Endothelial cell (in vitro differentiated cells): ENCODE data around the gene B4GALNT3. TPM values are rescaled to one million over a fixed set of nuclear protein-coding genes. Genes with fewer than 3 reads are reported as not detected.

Experiments
- DNase-seq: peaks from one replicate; pipeline ENCODE4 v3.0.0; 2021; ENCODE audit warnings: low spot score
- H3K27ac Mint-ChIP-seq: one replicate; pipeline ENCODE4 v1.8.0; 2021; ENCODE audit warnings: mixed read lengths, inconsistent platforms; ENCODE audit not compliant: unreplicated experiment
- H3K27me3 Mint-ChIP-seq: one replicate; pipeline ENCODE4 v1.8.0; 2021; ENCODE audit warnings: mild to moderate bottlenecking, moderate library complexity, mixed read lengths, inconsistent platforms; ENCODE audit not compliant: unreplicated experiment
- H3K36me3 Mint-ChIP-seq: one replicate; pipeline ENCODE4 v1.8.0; 2021; ENCODE audit warnings: mild to moderate bottlenecking, low read depth, mixed read lengths, inconsistent platforms; ENCODE audit not compliant: unreplicated experiment
- H3K4me1 Mint-ChIP-seq: one replicate; pipeline ENCODE4 v1.8.0; 2021; ENCODE audit warnings: mild to moderate bottlenecking, mixed read lengths, inconsistent platforms; ENCODE audit not compliant: unreplicated experiment
- H3K4me3 Mint-ChIP-seq: one replicate; pipeline ENCODE4 v1.8.0; 2021; ENCODE audit warnings: mild to moderate bottlenecking, mixed read lengths, inconsistent platforms; ENCODE audit not compliant: unreplicated experiment
- H3K9me3 Mint-ChIP-seq: one replicate; pipeline ENCODE4 v1.8.0; 2021; ENCODE audit warnings: mixed read lengths, inconsistent platforms; ENCODE audit not compliant: unreplicated experiment
- CTCF ChIP-seq: fragments of 200-600 bp; sonication (generic); IDR thresholded peaks from one replicate; pipeline ENCODE4 v1.5.0; 2021; ENCODE audit warnings: antibody characterized with exemption; ENCODE audit not compliant: unreplicated experiment
- total RNA-seq: library from RNA; stranded (reverse); fragmentation: NEBNext Ultra II Directional; extraction: Animal tissue kit (Norgen Biotek cat#: 25700); gene quantifications from one replicate; pipeline ENCODE4 v1.2.1, GENCODE V29; 2021; ENCODE audit not compliant: unreplicated experiment

Gene B4GALNT3
- total RNA-seq, 1 donor from 2014 or later: 4.2 TPM

- Mint-ChIP-seq H3K9me3 (no peaks in the 10 kb centered on the region), H3K27ac (no peak overlapping the region), H3K4me3 (no peak overlapping the region), H3K36me3 (no peaks in the 10 kb centered on the region), H3K27me3 (peaks cover 5% of the 10 kb centered on the region), H3K4me1 (peaks cover 20% of the 10 kb centered on the region)
- TF ChIP-seq CTCF: no peak
- DNase-seq: no peak
Measured at GRCh38 chr12:505221-505620, 45.5 kb downstream of the B4GALNT3 start.

GRCh38 chr12:507391-507796, 47.7 kb downstream of the B4GALNT3 start:
- DNase-seq: no peak
- no peaks in the 10 kb centered on the region for H3K36me3 Mint-ChIP-seq
- H3K4me3 Mint-ChIP-seq: no peak overlapping the region
- no peak for TF ChIP-seq CTCF
- no peaks in the 10 kb centered on the region for H3K9me3 Mint-ChIP-seq
- H3K27me3 Mint-ChIP-seq: peaks cover 5% of the 10 kb centered on the region
- H3K27ac Mint-ChIP-seq: no peak overlapping the region
- peaks cover 20% of the 10 kb centered on the region for H3K4me1 Mint-ChIP-seq

- H3K27ac Mint-ChIP-seq: no peak overlapping the region
Measured at GRCh38 chr12:508145-508544, 48.4 kb downstream of the B4GALNT3 start.

GRCh38 chr12:508795-509194, 49.1 kb downstream of the B4GALNT3 start:
- Mint-ChIP-seq H3K4me3 (no peak overlapping the region), H3K27ac (no peak overlapping the region), H3K27me3 (peaks cover 2% of the 10 kb centered on the region), H3K9me3 (peaks cover 4% of the 10 kb centered on the region), H3K4me1 (peaks cover 13% of the 10 kb centered on the region), H3K36me3 (peaks cover 8% of the 10 kb centered on the region)
- no peak for TF ChIP-seq CTCF
- DNase-seq: no peak

More at GRCh38 chr12:508145-508544, 48.4 kb downstream of the B4GALNT3 start:
- no peak for DNase-seq
- peaks cover 3% of the 10 kb centered on the region for H3K27me3 Mint-ChIP-seq
- TF ChIP-seq CTCF: no peak
- no peaks in the 10 kb centered on the region for H3K9me3 Mint-ChIP-seq
- H3K36me3 Mint-ChIP-seq: peaks cover 3% of the 10 kb centered on the region
- peaks cover 16% of the 10 kb centered on the region for H3K4me1 Mint-ChIP-seq
- no peak overlapping the region for H3K4me3 Mint-ChIP-seq

- Mint-ChIP-seq H3K27me3 (peaks cover 3% of the 10 kb centered on the region), H3K27ac (no peak overlapping the region), H3K9me3 (peaks cover 4% of the 10 kb centered on the region), H3K4me3 (no peak overlapping the region), H3K4me1 (peaks cover 13% of the 10 kb centered on the region), H3K36me3 (peaks cover 8% of the 10 kb centered on the region)
- no peak for TF ChIP-seq CTCF
- DNase-seq: no peak
Measured at GRCh38 chr12:509500-509899, 49.8 kb downstream of the B4GALNT3 start.
